HG03135 (cell line): ENCODE data around the gene PRSS22.

ENCODE experiments used
- ATAC-seq: cut with Tn5 transposase; IDR thresholded peaks from one replicate; pipeline ENCODE4 v1.9.1; 2021; ENCODE audit warnings: mild to moderate bottlenecking, moderate library complexity; ENCODE audit not compliant: unreplicated experiment

Gene PRSS22

GRCh38 chr16:2829501-2830354 lies 28.2 kb downstream of the PRSS22 start, which contains the start of gene ZG16B:
Gene ZG16B, plus strand, starts transcription at chr16:2830303. Its CDS starts 139 bp downstream, at chr16:2830442.
- no peak for ATAC-seq

DNA sequence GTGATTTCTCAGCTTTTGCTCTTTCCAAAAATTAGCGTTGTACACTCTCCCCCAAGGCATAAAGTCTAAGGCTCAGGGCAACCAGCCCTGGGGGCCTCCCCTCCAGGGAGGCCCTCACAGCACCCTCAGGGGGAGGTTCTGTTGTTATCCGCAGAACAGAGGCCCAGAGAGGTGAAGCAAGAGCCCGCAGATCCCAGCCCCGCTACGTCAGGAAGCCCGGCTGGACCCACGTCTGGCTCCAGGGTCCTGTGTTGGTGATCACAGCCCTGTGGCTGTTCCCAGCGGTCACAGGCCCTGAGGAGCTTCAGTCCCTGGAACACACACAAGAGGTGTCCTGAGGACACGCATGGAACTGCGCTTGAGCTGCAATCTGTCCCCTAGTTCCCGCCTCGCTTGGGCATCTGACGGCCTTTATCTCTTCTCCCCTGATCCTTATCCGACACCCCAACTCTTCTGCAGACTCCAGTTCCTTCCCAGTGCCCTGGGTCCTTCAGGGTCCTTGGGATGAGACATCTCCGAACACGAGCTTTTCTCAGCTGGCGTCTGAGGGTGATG lies 29.0 kb downstream of the PRSS22 start:
- ATAC-seq, result no peak

- ATAC-seq, result no peak
These were observed 29.5 kb downstream of the PRSS22 start for GRCh38 chr16:2828521-2828840.

DNA sequence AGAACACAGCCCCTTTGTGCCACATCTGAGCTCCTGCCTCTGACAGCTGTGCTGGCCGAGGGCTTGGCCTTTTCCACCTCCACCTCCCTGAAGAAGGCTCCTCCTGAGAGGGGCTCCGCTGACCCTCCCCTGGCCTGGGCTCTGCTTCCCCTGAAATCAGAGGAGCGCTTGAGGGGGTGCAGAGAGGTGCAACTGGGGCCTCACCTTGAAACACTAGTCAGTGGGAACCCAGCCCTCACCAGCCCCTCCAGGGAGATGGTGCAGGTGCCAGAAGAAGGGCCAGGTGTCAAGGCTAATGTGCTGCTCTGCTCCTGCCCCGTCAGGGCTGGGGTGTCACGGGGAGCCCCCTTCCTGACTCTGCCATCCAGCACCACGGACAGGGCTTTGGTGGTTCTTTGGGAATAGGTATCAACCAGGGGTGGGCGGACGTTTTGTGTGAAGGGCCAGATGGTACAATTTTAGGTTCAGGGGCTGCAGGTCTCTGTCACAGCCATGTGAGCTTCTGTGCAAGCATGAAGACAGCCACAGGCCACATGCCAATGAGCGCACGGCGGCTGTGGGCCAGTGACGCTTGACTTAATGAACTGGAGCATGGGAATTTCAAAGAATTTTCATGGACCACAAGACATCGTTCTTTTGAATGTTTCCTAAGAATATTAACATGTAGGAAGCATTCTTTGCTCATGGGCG lies 30.0 kb downstream of the PRSS22 start:
- ATAC-seq, result no peak

DNA sequence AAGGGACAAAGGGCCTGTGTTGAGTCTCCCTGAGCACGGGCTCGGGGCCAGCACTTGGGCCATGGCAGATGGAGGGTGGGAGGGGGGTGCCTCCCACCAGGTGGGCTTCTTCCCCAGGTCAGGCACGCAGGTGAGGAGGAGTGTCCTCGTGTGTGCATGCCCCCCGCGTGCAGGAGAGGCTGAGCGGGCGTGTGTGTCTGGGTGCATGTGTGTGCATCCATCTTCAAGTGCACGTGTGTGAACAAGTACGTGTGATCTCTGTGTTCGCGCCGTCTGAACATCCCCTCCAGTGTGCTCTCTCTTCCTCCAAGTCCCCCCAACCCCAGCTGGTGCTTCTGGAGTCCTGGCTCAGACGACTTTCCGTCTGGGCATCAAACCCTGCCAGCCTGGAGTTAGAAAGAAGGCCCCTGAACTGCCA lies 30.6 kb downstream of the PRSS22 start:
- no peak for ATAC-seq

DNA sequence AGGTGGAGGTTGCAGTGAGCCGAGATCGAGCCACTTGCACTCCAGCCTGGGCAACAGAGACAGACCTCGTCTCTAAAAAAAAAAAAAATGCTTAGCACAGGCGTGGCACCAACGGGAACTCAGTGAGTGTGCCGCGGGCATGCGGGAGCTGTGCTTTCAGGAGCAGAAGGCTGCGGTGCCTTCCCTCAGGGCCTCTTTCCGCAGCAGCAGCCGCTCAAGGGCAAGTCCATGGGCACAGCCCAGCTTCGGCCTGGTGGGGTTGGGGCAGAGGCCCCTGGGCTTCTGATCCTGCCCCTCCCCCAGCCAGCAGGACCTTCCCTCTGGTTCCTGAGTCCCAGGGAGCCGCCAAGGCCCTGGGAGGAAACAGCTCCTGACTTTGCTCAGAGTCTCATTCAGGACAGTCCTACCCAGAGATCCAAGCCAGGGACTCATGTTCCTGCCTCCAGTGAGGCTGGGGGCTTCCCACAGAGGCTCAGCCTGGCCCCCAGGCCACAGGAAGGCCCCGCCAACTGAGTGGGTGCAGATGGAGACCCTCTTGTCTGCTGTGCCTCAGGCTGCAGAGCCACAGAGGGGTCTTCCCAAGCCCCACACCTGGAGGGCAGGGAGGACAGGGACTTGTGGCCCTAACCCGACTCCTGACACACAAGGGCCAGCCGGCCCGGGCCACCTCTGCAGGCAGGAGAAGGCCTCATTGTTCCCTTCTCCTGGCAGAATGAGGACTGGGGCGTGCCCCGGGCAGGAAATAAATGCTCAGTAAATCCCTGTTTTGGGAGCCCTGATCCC lies 31.2 kb downstream of the PRSS22 start:
- ATAC-seq, result no peak

DNA sequence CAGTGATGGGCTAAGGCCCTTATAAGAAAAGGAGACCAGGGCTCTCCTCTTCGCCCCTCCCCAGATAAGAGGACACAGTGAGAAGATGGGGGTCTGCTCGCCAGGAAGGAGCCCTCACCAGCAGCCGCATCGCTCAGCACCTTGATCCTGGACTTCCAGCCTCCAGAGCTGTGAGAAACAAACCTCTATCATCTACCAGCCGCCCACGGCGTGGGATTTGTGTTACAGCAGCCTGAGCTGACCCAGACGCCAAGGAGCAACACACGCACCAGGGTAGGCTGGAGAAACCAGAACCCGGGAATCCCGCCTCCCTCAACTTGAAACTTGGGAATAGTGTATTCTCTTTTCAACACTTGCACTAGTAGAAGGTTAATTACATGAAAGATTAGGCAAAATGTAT lies 32.1 kb downstream of the PRSS22 start:
- ATAC-seq, result no peak

- ATAC-seq, result no peak
These were observed 32.8 kb downstream of the PRSS22 start for GRCh38 chr16:2825049-2825742.

GRCh38 chr16:2824626-2825025 lies 33.3 kb downstream of the PRSS22 start:
- ATAC-seq, result no peak

GRCh38 chr16:2822496-2822895 lies 35.5 kb downstream of the PRSS22 start:
- ATAC-seq, result no peak

- no peak for ATAC-seq
These were observed 35.8 kb downstream of the PRSS22 start for GRCh38 chr16:2822158-2822495.

- no peak for ATAC-seq
These were observed 36.3 kb downstream of the PRSS22 start for GRCh38 chr16:2821487-2822157.

GRCh38 chr16:2820836-2821486 lies 37.0 kb downstream of the PRSS22 start:
- no peak for ATAC-seq

- ATAC-seq, result no peak
These were observed 37.8 kb downstream of the PRSS22 start for GRCh38 chr16:2819939-2820835.

- ATAC-seq, result no peak
These were observed 38.6 kb downstream of the PRSS22 start for GRCh38 chr16:2819179-2819938.

DNA sequence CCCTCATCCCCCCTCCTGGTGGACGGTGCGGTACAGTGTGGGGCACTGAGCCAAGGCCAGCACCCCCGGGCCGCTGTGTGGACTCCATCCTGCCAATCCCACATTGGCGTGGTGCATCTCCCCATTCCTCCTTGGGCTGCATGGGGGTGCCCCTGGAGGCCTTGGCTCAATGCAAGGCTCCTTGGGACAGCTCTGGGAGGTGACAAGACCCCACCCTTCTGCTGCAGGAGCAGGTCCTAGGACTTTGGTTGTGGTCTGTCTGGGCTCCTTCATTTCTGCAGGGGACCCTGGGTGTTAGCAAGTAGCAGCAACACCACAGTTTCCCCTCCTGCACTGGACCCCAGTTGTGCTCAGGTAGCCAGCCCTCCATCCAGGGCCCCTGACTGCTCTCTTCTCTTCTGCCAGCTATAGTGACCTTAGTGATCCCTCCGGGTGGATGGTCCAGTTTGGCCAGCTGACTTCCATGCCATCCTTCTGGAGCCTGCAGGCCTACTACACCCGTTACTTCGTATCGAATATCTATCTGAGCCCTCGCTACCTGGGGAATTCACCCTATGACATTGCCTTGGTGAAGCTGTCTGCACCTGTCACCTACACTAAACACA lies 39.6 kb downstream of the PRSS22 start:
- no peak for ATAC-seq
